Activated T-helper 1 cell treated with anti-CD3 and anti-CD28 coated beads, Interleukin-2, amount 50 U/mL, for 16 hours (primary cell): ENCODE results near the gene KIF26A.

ENCODE experiments used
- DNase-seq, 2 donors: peaks; one replicate each; pipeline ENCODE4 v3.0.0-alpha.2; 2020; ENCODE audit warnings: low read depth in 1 of 2, low spot score in 1 of 2

Gene KIF26A

GRCh38 chr14:104190396-104191000 lies 52.1 kb downstream of the KIF26A start:
- DNase-seq = no peak

- DNase-seq = no peak
Measured at GRCh38 chr14:104191409-104191997, 53.1 kb downstream of the KIF26A start.

GRCh38 chr14:104192146-104192882 lies 53.9 kb downstream of the KIF26A start:
- DNase-seq = no peak

GRCh38 chr14:104192883-104193245 lies 54.5 kb downstream of the KIF26A start:
- no peak for DNase-seq

- no peak for DNase-seq
Measured at GRCh38 chr14:104194016-104194415, 55.6 kb downstream of the KIF26A start.

- DNase-seq = no peak
Measured at GRCh38 chr14:104194716-104195115, 56.3 kb downstream of the KIF26A start.

- no peak for DNase-seq
Measured at GRCh38 chr14:104195361-104195760, 57.0 kb downstream of the KIF26A start.

GRCh38 chr14:104195878-104196277 lies 57.5 kb downstream of the KIF26A start:
- no peak for DNase-seq

GRCh38 chr14:104196461-104197140 lies 58.2 kb downstream of the KIF26A start:
- DNase-seq = no peak

GRCh38 chr14:104197449-104198247 lies 59.3 kb downstream of the KIF26A start:
- no peak for DNase-seq

GRCh38 chr14:104199266-104199895 lies 61.0 kb downstream of the KIF26A start:
- DNase-seq = no peak

GRCh38 chr14:104200106-104200505 lies 61.7 kb downstream of the KIF26A start:
- DNase-seq = no peak

- DNase-seq = no peak
Measured at GRCh38 chr14:104200591-104200990, 62.2 kb downstream of the KIF26A start.

- no peak for DNase-seq
Measured at GRCh38 chr14:104201063-104201462, 62.7 kb downstream of the KIF26A start.

- no peak for DNase-seq
Measured at GRCh38 chr14:104201496-104201895, 63.1 kb downstream of the KIF26A start.

- no peak for DNase-seq
Measured at GRCh38 chr14:104202259-104203070, 64.1 kb downstream of the KIF26A start.

GRCh38 chr14:104203071-104203425 lies 64.7 kb downstream of the KIF26A start:
- no peak for DNase-seq

- no peak for DNase-seq
Measured at GRCh38 chr14:104204660-104205149, 66.3 kb downstream of the KIF26A start.

GRCh38 chr14:104205781-104206180 lies 67.4 kb downstream of the KIF26A start:
- no peak for DNase-seq
